Calu3 (cell line): ENCODE measurements around the gene WARS2. TPM values are rescaled to one million over a fixed set of nuclear protein-coding genes. Genes with fewer than 3 reads are reported as not detected.

Experiments used
- BruUV-seq: library from RNA; stranded (reverse); fragments of 400-500 nt; replicated peaks from 2 replicates; lab custom pipeline; 2021; lab: Mats Ljungman, UMichigan
- CTCF ChIA-PET: fragments of 300-600 bp; sonication (Branson Sonifier 250); formaldehyde crosslinking; loops from one replicate; lab custom pipeline; 2022; ENCODE audit warnings: antibody characterized with exemption; lab: Charles Lee
- DNase-seq: peaks from one replicate; pipeline ENCODE4 v3.0.0; 2022
- H3K27ac Mint-ChIP-seq: one replicate; pipeline ENCODE4 v1.8.0; 2022; ENCODE audit warnings: mixed read lengths; ENCODE audit not compliant: unreplicated experiment
- H3K27me3 Mint-ChIP-seq: one replicate; pipeline ENCODE4 v1.8.0; 2022; ENCODE audit warnings: mixed read lengths; ENCODE audit not compliant: unreplicated experiment
- H3K36me3 Mint-ChIP-seq: one replicate; pipeline ENCODE4 v1.8.0; 2022; ENCODE audit warnings: mild to moderate bottlenecking, moderate library complexity, mixed read lengths; ENCODE audit not compliant: insufficient read depth, unreplicated experiment
- H3K4me1 Mint-ChIP-seq: one replicate; pipeline ENCODE4 v1.8.0; 2022; ENCODE audit warnings: mild to moderate bottlenecking, low read depth, mixed read lengths; ENCODE audit not compliant: unreplicated experiment
- H3K4me3 Mint-ChIP-seq: one replicate; pipeline ENCODE4 v1.8.0; 2022; ENCODE audit warnings: mild to moderate bottlenecking, low read depth, moderate library complexity, mixed read lengths; ENCODE audit not compliant: unreplicated experiment
- H3K9me3 Mint-ChIP-seq: one replicate; pipeline ENCODE4 v1.8.0; 2022; ENCODE audit warnings: low read depth, mixed read lengths; ENCODE audit not compliant: unreplicated experiment
- CTCF ChIP-seq: fragments of 200-600 bp; IDR thresholded peaks from one replicate; pipeline ENCODE4 v1.8.0; 2022; ENCODE audit warnings: antibody characterized with exemption; ENCODE audit not compliant: unreplicated experiment
- intact Hi-C: fragments of 100-400 bp; cut with micrococcal nuclease; formaldehyde crosslinking; loops from one replicate; pipeline ENCODE4 v1.10.0; 2022; ENCODE audit not compliant: unreplicated experiment
- total RNA-seq: library from RNA; stranded (reverse); gene quantifications from 2 replicates; pipeline ENCODE4 v1.2.3, GENCODE V29; 2022

Gene WARS2
- total RNA-seq, 1 experiment from 2014 or later = 7.8 TPM

- TF ChIP-seq CTCF = no peak
- DNase-seq = no peak
- CTCF ChIA-PET = interaction anchor here (0.8 kb wide), 1 partner anchor 657 kb away, joined by 3 read pairs; no protein-coding TSS in a partner anchor
- Mint-ChIP-seq H3K27me3 (peaks cover 27% of the 10 kb centered on the region), H3K9me3 (no peaks in the 10 kb centered on the region), H3K4me3 (no peak overlapping the region), H3K4me1 (no peaks in the 10 kb centered on the region), H3K27ac (no peak overlapping the region), H3K36me3 (no peaks in the 10 kb centered on the region)
- BruUV-seq = no TSS peak
- intact Hi-C loops = no loop called here
These were observed 148.1 kb downstream of the WARS2 start for GRCh38 chr1:118992237-118992825.

- Mint-ChIP-seq H3K27ac (no peak overlapping the region), H3K27me3 (peaks cover 27% of the 10 kb centered on the region), H3K36me3 (no peaks in the 10 kb centered on the region), H3K9me3 (no peaks in the 10 kb centered on the region), H3K4me3 (no peak overlapping the region), H3K4me1 (no peaks in the 10 kb centered on the region)
- no peak for TF ChIP-seq CTCF
- CTCF ChIA-PET = no interaction called here
- BruUV-seq = no TSS peak
- intact Hi-C loops = no loop called here
- DNase-seq = no peak
These were observed 149.0 kb downstream of the WARS2 start for GRCh38 chr1:118991448-118991847.

GRCh38 chr1:118990513-118991152 lies 149.8 kb downstream of the WARS2 start:
- Mint-ChIP-seq H3K27me3 (peaks cover 27% of the 10 kb centered on the region), H3K4me3 (no peak overlapping the region), H3K9me3 (peaks cover 2% of the 10 kb centered on the region), H3K27ac (no peak overlapping the region), H3K36me3 (no peaks in the 10 kb centered on the region), H3K4me1 (no peaks in the 10 kb centered on the region)
- intact Hi-C loops = no loop called here
- no peak for DNase-seq
- BruUV-seq = no TSS peak
- TF ChIP-seq CTCF = no peak
- CTCF ChIA-PET = no interaction called here

GRCh38 chr1:118989878-118990378 lies 150.5 kb downstream of the WARS2 start:
- no peak for TF ChIP-seq CTCF
- DNase-seq = no peak
- peaks cover 7% of the 10 kb centered on the region for H3K9me3 Mint-ChIP-seq
- intact Hi-C loops = no loop called here
- no peak overlapping the region for H3K27ac Mint-ChIP-seq
- peaks cover 27% of the 10 kb centered on the region for H3K27me3 Mint-ChIP-seq
- H3K36me3 Mint-ChIP-seq = no peaks in the 10 kb centered on the region
- H3K4me1 Mint-ChIP-seq = no peaks in the 10 kb centered on the region
- no TSS peak for BruUV-seq
- CTCF ChIA-PET = no interaction called here
- H3K4me3 Mint-ChIP-seq = no peak overlapping the region
